Mesenchymal stem cell (in vitro differentiated cells and primary cell): Measurements from ENCODE around the gene ADGRF3.

Source experiments
- DNase-seq: peaks from one replicate; pipeline ENCODE4 v3.0.0-alpha.2; 2013
- H2AFZ ChIP-seq: one replicate; pipeline ENCODE4 v1.6.1; 2013; ENCODE audit warnings: low read depth, mild to moderate bottlenecking, control low read depth, inconsistent platforms, low read length, moderate library complexity
- H2AK5ac ChIP-seq: 2 replicates; pipeline ENCODE4 v1.6.1; 2013; ENCODE audit warnings: low read length, moderate library complexity, mild to moderate bottlenecking, inconsistent platforms; ENCODE audit not compliant: severe bottlenecking
- H2BK120ac ChIP-seq: one replicate; pipeline ENCODE4 v1.6.1; 2013; ENCODE audit warnings: low read depth, mild to moderate bottlenecking, inconsistent platforms, low read length, moderate library complexity
- H2BK12ac ChIP-seq, 2 experiments: one replicate each; pipeline ENCODE4 v1.6.1; 2013; ENCODE audit warnings: inconsistent platforms in 2 of 2, low read length in 2 of 2, mild to moderate bottlenecking in 2 of 2, moderate library complexity in 2 of 2, control low read depth in 1 of 2
- H2BK15ac ChIP-seq: one replicate; pipeline ENCODE4 v1.6.1; 2013; ENCODE audit warnings: mild to moderate bottlenecking, low read depth, inconsistent platforms; ENCODE audit not compliant: poor library complexity, severe bottlenecking
- H2BK5ac ChIP-seq: 2 replicates; pipeline ENCODE4 v1.6.1; 2013; ENCODE audit warnings: low read depth, mild to moderate bottlenecking, low read length, control low read depth, inconsistent platforms; ENCODE audit not compliant: poor library complexity, severe bottlenecking
- H3K14ac ChIP-seq, 2 experiments: one replicate each; pipeline ENCODE4 v1.6.1; 2013; ENCODE audit warnings: inconsistent platforms in 2 of 2, low read length in 2 of 2, control low read depth in 1 of 2, mild to moderate bottlenecking in 1 of 2, moderate library complexity in 1 of 2
- H3K18ac ChIP-seq, 2 experiments: one replicate each; pipeline ENCODE4 v1.6.1; 2013; ENCODE audit warnings: inconsistent platforms in 2 of 2, low read length in 2 of 2, control low read depth in 1 of 2, low read depth in 1 of 2, mild to moderate bottlenecking in 1 of 2
- H3K23ac ChIP-seq, 2 experiments: one replicate each; pipeline ENCODE4 v1.6.1; 2013; ENCODE audit warnings: inconsistent platforms in 2 of 2, low read length in 2 of 2, mild to moderate bottlenecking in 2 of 2, moderate library complexity in 2 of 2, control low read depth in 1 of 2
- H3K27ac ChIP-seq: 2 replicates; pipeline ENCODE4 v1.5.1; 2013; ENCODE audit warnings: mild to moderate bottlenecking, moderate library complexity, low read length, control low read depth, inconsistent platforms; ENCODE audit not compliant: poor library complexity, severe bottlenecking
- H3K27me3 ChIP-seq, 2 experiments: 2 replicates each; pipeline versions ENCODE4 v1.6.1 to v1.7.0; 2013; ENCODE audit warnings: low read length in 2 of 2, mild to moderate bottlenecking in 2 of 2, moderate library complexity in 2 of 2, control low read depth in 1 of 2, inconsistent platforms in 1 of 2; ENCODE audit not compliant: control insufficient read depth in 1 of 2, insufficient read depth in 1 of 2
- H3K36me3 ChIP-seq, 2 experiments: 2 replicates each; pipeline versions ENCODE4 v1.6.1 to v1.7.0; 2013; ENCODE audit warnings: low read length in 2 of 2, control low read depth in 1 of 2, inconsistent platforms in 1 of 2, low read depth in 1 of 2, mild to moderate bottlenecking in 1 of 2; ENCODE audit not compliant: insufficient read depth in 2 of 2, control insufficient read depth in 1 of 2
- H3K4ac ChIP-seq, 2 experiments: one replicate each; pipeline ENCODE4 v1.6.1; 2013; ENCODE audit warnings: inconsistent platforms in 2 of 2, low read length in 2 of 2, mild to moderate bottlenecking in 2 of 2, moderate library complexity in 2 of 2, control low read depth in 1 of 2, low read depth in 1 of 2
- H3K4me1 ChIP-seq: 2 replicates; pipeline ENCODE4 v1.6.1; 2013; ENCODE audit warnings: low read depth, low read length, control low read depth; ENCODE audit not compliant: control insufficient read depth, insufficient read depth
- H3K4me2 ChIP-seq: 2 replicates; pipeline ENCODE4 v1.6.1; 2013; ENCODE audit warnings: low read length, mild to moderate bottlenecking, inconsistent platforms; ENCODE audit not compliant: poor library complexity, severe bottlenecking
- H3K4me3 ChIP-seq, 2 experiments: 2 replicates each; pipeline versions ENCODE4 v1.5.1 to v1.7.0; 2013; ENCODE audit warnings: low read length in 2 of 2, mild to moderate bottlenecking in 2 of 2, control low read depth in 1 of 2, low read depth in 1 of 2; ENCODE audit not compliant: insufficient read depth in 1 of 2
- H3K79me1 ChIP-seq: replicated peaks from 2 replicates; pipeline ENCODE4 v1.6.1; 2013; ENCODE audit warnings: mild to moderate bottlenecking, control low read depth, low read length, inconsistent platforms; ENCODE audit not compliant: poor library complexity, severe bottlenecking
- H3K9ac ChIP-seq: 2 replicates; pipeline ENCODE4 v1.7.0; 2013; ENCODE audit warnings: mild to moderate bottlenecking, low read length, moderate library complexity
- H3K9me3 ChIP-seq: 2 replicates; pipeline ENCODE4 v1.7.0; 2013; ENCODE audit warnings: mild to moderate bottlenecking, low read length; ENCODE audit not compliant: control insufficient read depth
- H4K8ac ChIP-seq: one replicate; pipeline ENCODE4 v1.6.1; 2013; ENCODE audit warnings: inconsistent platforms, mild to moderate bottlenecking, low read length, moderate library complexity
- H4K91ac ChIP-seq: one replicate; pipeline ENCODE4 v1.6.1; 2013; ENCODE audit warnings: mild to moderate bottlenecking, low read length, inconsistent platforms
- whole genome bisulfite sequencing: methylation state at CpG from one replicate; pipeline ENCODE4 v1.1.7; 2013; ENCODE audit warnings: mixed read lengths; 5-methylcytosine and 5-hydroxymethylcytosine counted together

The ADGRF3 gene

DNA sequence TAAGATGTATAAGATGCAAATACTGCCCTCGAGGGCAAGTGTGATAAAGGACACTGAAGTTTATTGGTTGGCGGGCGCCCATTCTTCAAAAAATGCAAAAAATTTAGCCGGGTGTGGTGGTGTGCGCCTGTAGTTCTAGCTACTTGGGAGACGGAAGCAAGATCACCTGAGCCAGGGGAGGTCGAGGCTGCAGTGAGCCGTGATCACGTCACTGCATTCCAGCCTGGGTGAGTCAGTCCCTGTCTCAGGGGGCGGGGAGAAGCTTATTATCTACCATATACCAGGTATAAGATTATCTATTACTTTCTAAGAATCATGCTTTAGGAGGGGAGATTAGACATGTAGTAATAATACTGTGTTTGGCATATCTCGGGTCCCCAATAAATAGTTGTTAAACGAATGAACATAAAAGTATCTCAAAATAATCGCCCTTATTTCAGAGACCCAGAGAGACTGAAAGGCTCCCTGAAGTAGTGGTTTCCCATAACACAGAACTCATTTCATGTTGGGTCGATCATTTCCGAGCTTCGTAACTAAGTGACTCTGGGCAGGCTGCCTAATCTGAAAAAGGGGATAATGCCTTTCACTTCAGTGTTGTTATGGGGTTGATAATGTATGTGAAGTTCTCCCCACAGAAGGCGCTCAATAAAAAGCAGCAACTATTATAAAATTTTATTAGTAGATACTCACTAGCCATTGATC is 1.9 kb downstream of the ADGRF3 start:
- H3K4ac ChIP-seq, result no peak overlapping the region
- no peak overlapping the region for H3K18ac ChIP-seq
- peak overlapping the region; percentile 78 for H3K4me2 ChIP-seq
- no peak overlapping the region for H3K14ac ChIP-seq
- peak overlapping the region; percentile 97 for H3K27ac ChIP-seq
- H3K36me3 ChIP-seq, result no peaks in the 10 kb centered on the region
- H2AFZ ChIP-seq, result no peak overlapping the region
- H2BK5ac ChIP-seq, result no peak overlapping the region
- no peaks in the 10 kb centered on the region for H3K27me3 ChIP-seq
- peaks cover 10% of the 10 kb centered on the region for H3K79me1 ChIP-seq
- H3K4me1 ChIP-seq, result peaks cover 6% of the 10 kb centered on the region
- no peak overlapping the region for H2AK5ac ChIP-seq
- peak overlapping the region in 1 of 2 experiments; percentile 100 for H3K4me3 ChIP-seq
- H4K91ac ChIP-seq, result no peak overlapping the region
- WGBS, result 50% methylated on average over 12 of the region's 17 CpGs
- H2BK15ac ChIP-seq, result no peak overlapping the region
- H4K8ac ChIP-seq, result peak overlapping the region; percentile 54
- peak overlapping the region; percentile 100 for H3K9ac ChIP-seq
- DNase-seq, result peak; percentile 54
- H2BK12ac ChIP-seq, result no peak overlapping the region
- H3K23ac ChIP-seq, result no peak overlapping the region
- H3K9me3 ChIP-seq, result no peaks in the 10 kb centered on the region
- H2BK120ac ChIP-seq, result peak overlapping the region; percentile 5

DNA sequence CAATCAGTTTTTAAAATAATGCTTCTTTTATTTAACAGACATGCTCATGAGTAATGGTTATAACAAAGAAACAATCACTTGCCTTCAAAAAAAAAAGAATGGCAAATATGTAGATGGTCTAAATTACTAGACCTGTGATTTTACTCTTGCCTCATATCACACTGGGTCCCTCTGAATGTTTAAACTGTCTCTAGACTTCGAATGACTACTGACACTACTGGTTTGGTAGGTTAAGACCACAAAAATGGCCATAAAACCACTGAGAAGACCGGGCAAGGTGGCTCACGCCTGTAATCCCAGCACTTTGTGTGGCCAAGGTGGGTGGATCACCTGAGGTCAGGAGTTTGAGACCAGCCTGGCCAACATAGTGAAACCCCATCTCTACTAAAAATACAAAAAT is 5.8 kb downstream of the ADGRF3 start:
- 87% methylated on average over 3 of the region's 3 CpGs for WGBS
- no peaks in the 10 kb centered on the region for H3K36me3 ChIP-seq
- H2AFZ ChIP-seq, result no peak overlapping the region
- H3K27me3 ChIP-seq, result no peaks in the 10 kb centered on the region
- H2AK5ac ChIP-seq, result no peak overlapping the region
- H3K4ac ChIP-seq, result no peak overlapping the region
- H2BK12ac ChIP-seq, result no peak overlapping the region
- H4K91ac ChIP-seq, result no peak overlapping the region
- no peak overlapping the region for H2BK15ac ChIP-seq
- H3K4me3 ChIP-seq, result no peak overlapping the region
- no peak overlapping the region for H3K14ac ChIP-seq
- H3K18ac ChIP-seq, result no peak overlapping the region
- no peak overlapping the region for H3K27ac ChIP-seq
- H3K9ac ChIP-seq, result no peak overlapping the region
- no peak overlapping the region for H3K4me2 ChIP-seq
- DNase-seq, result no peak
- H3K79me1 ChIP-seq, result peaks cover 10% of the 10 kb centered on the region
- peaks cover 2% of the 10 kb centered on the region for H3K4me1 ChIP-seq
- no peak overlapping the region for H4K8ac ChIP-seq
- H3K23ac ChIP-seq, result no peak overlapping the region
- H3K9me3 ChIP-seq, result no peaks in the 10 kb centered on the region
- no peak overlapping the region for H2BK5ac ChIP-seq
- no peak overlapping the region for H2BK120ac ChIP-seq

DNA sequence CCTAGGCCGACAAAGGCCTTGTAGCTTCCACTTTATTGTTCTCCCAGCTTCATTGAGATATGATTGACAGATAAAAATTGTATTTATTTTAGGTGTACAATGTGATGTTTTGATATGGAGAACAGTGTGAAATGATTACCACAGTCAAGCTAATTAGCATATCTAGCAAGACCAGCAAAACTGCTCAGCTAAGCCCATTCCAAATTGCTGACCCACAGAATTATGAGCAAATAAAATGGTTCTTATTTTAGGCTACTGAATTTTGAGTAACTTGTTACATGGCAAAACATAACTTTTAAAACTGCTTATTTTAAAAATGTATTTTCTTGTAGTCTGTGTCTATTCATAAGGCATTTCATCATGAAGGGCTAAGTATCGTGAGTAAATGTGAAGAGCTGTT is 9.3 kb downstream of the ADGRF3 start:
- Histone ChIP-seq H3K36me3 (no peaks in the 10 kb centered on the region), H3K9ac (no peak overlapping the region), H3K23ac (no peak overlapping the region), H2BK5ac (no peak overlapping the region), H2BK12ac (no peak overlapping the region), H3K27me3 (no peaks in the 10 kb centered on the region), H3K18ac (no peak overlapping the region), H2AK5ac (no peak overlapping the region), H3K4me3 (no peak overlapping the region), H3K4ac (no peak overlapping the region), H3K4me1 (no peaks in the 10 kb centered on the region), H2AFZ (no peak overlapping the region), H4K91ac (no peak overlapping the region), H3K14ac (no peak overlapping the region), H3K27ac (no peak overlapping the region), H2BK15ac (no peak overlapping the region), H3K4me2 (no peak overlapping the region), H2BK120ac (no peak overlapping the region), H4K8ac (no peak overlapping the region), H3K79me1 (no peaks in the 10 kb centered on the region), H3K9me3 (no peaks in the 10 kb centered on the region)
- DNase-seq, result no peak
- 96% methylated on average over 2 of the region's 2 CpGs for WGBS

DNA sequence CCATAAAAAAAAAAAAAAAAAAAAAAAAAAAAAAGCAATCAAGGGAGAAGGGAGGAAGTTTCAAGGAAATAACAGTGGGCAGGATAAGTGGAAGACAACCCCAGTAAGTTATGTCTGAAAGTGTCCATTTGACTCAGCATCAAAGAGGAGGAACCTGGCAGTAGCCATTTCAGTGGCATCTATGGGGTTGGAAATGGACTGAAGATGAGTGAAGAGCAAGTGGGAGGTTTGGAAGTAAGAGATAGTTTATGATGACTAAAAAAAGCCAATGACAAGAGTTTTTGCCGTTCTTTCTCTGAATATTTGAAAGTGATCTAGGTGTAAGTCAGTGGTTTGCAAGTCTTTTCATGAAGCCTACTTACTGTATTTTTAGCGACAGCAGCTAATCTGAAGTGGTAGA is 9.9 kb downstream of the ADGRF3 start:
- H3K79me1 ChIP-seq, result no peaks in the 10 kb centered on the region
- H4K8ac ChIP-seq, result no peak overlapping the region
- no peak overlapping the region for H2AFZ ChIP-seq
- no peak overlapping the region for H2AK5ac ChIP-seq
- DNase-seq, result no peak
- no peak overlapping the region for H3K23ac ChIP-seq
- H3K27me3 ChIP-seq, result no peaks in the 10 kb centered on the region
- no peak overlapping the region for H3K4me3 ChIP-seq
- no peak overlapping the region for H3K18ac ChIP-seq
- no peak overlapping the region for H2BK12ac ChIP-seq
- no peak overlapping the region for H3K14ac ChIP-seq
- no peaks in the 10 kb centered on the region for H3K4me1 ChIP-seq
- no peak overlapping the region for H2BK15ac ChIP-seq
- H3K4me2 ChIP-seq, result no peak overlapping the region
- no peaks in the 10 kb centered on the region for H3K9me3 ChIP-seq
- no peak overlapping the region for H3K27ac ChIP-seq
- H3K9ac ChIP-seq, result no peak overlapping the region
- H2BK5ac ChIP-seq, result no peak overlapping the region
- no peaks in the 10 kb centered on the region for H3K36me3 ChIP-seq
- no peak overlapping the region for H3K4ac ChIP-seq
- WGBS, result 96% methylated on average over 2 of the region's 2 CpGs
- no peak overlapping the region for H2BK120ac ChIP-seq
- H4K91ac ChIP-seq, result no peak overlapping the region
